ENCODE measurements around the gene XRCC4. TPM values are rescaled to one million over a fixed set of nuclear protein-coding genes. Genes with fewer than 3 reads are reported as not detected.

The XRCC4 gene
- total and polyA plus RNA-seq, 2 of the 8 experiments (the other 6 are each of a cell fraction or from before 2014, with no cell fraction given): 3.0 to 8.3 TPM

- TF ChIP-seq EZH2 (IDR thresholded peaks at IDR 0.05; ENCODE audit: low read depth, low read length, severe bottlenecking) (no peak), CTBP2 (IDR thresholded peaks at IDR 0.05; ENCODE audit: borderline replicate concordance, insufficient read depth, insufficient read length, low read length) (no peak), SIX5 (IDR thresholded peaks at IDR 0.05; ENCODE audit: low read depth, low read length) (no peak), BCL11A (IDR thresholded peaks at IDR 0.05; ENCODE audit: low read depth in 2 of 2, low read length in 2 of 2) (no peak), ASH2L (IDR thresholded peaks at IDR 0.05; ENCODE audit: low read length) (no peak), TBP (IDR thresholded peaks at IDR 0.05; ENCODE audit: low read depth, low read length) (no peak), RBBP5 (IDR thresholded peaks at IDR 0.05; ENCODE audit: borderline replicate concordance, low read depth, low read length) (no peak), CEBPB (IDR thresholded peaks at IDR 0.05; ENCODE audit: low read depth, low read length) (no peak), RAD21 (IDR thresholded peaks at IDR 0.05 in 1 of 2, conservative IDR thresholded peaks at IDR 0.05 in 1 of 2; ENCODE audit: low read depth in 2 of 2, low read length in 2 of 2) (no peak), POU5F1 (IDR thresholded peaks at IDR 0.05; ENCODE audit: low read depth, low read length) (no peak), MAFK (IDR thresholded peaks at IDR 0.05; ENCODE audit: low read depth, low read length) (no peak), RXRA (IDR thresholded peaks at IDR 0.05; ENCODE audit: insufficient read depth, low read depth, low read length) (no peak), SRF (IDR thresholded peaks at IDR 0.05; ENCODE audit: low read depth, low read length) (no peak), RFX5 (IDR thresholded peaks at IDR 0.05; ENCODE audit: borderline replicate concordance, low read depth, low read length) (no peak), CHD2 (IDR thresholded peaks at IDR 0.05; ENCODE audit: low read length) (no peak), CTCF (IDR thresholded peaks at IDR 0.05; ENCODE audit: control extremely low read depth in 1 of 3, insufficient read depth in 1 of 3, low read depth in 1 of 3, low read length in 3 of 3) (no peak), TEAD4 (IDR thresholded peaks at IDR 0.05; ENCODE audit: low read depth, low read length) (no peak)
These were observed 18.6 kb upstream of the XRCC4 start (continued) for GRCh38 chr5:83058726-83059125.
